KMS-11 (cell line): ENCODE measurements around the gene RPL11.

ENCODE experiments used
- H2AFZ ChIP-seq: fragments of 200-600 bp; sonication (generic); 2 replicates; pipeline ENCODE4 v1.6.1; 2016; ENCODE audit warnings: antibody characterized with exemption, mixed run types, low read depth
- H3K27ac ChIP-seq: fragments of 200-600 bp; sonication (generic); 2 replicates; pipeline ENCODE4 v1.6.1; 2016; ENCODE audit warnings: mild to moderate bottlenecking, mixed run types
- H3K27me3 ChIP-seq: fragments of 200-600 bp; sonication (generic); 2 replicates; pipeline ENCODE4 v1.6.1; 2017; ENCODE audit warnings: mild to moderate bottlenecking, low read depth, mixed run types, moderate library complexity; ENCODE audit not compliant: insufficient read depth
- H3K36me3 ChIP-seq: fragments of 200-600 bp; sonication (generic); 2 replicates; pipeline ENCODE4 v1.6.1; 2017; ENCODE audit warnings: mild to moderate bottlenecking, mixed run types; ENCODE audit not compliant: insufficient read depth
- H3K4me1 ChIP-seq: fragments of 200-600 bp; sonication (generic); 2 replicates; pipeline ENCODE4 v1.6.1; 2016; ENCODE audit warnings: mild to moderate bottlenecking, low read depth, mixed run types; ENCODE audit not compliant: poor library complexity, severe bottlenecking
- H3K4me2 ChIP-seq: fragments of 200-600 bp; sonication (generic); 2 replicates; pipeline ENCODE4 v1.7.0; 2016; ENCODE audit warnings: mild to moderate bottlenecking, mixed run types
- H3K4me3 ChIP-seq: fragments of 200-600 bp; sonication (generic); IDR thresholded peaks from 2 replicates; pipeline ENCODE4 v1.6.1; 2017; ENCODE audit warnings: low read depth, low read length, mixed read lengths; ENCODE audit not compliant: insufficient read depth
- H3K79me2 ChIP-seq: fragments of 200-600 bp; sonication (generic); 2 replicates; pipeline ENCODE4 v1.6.1; 2016; ENCODE audit warnings: low read depth, mixed run types; ENCODE audit not compliant: insufficient read depth
- H3K9ac ChIP-seq: fragments of 200-600 bp; sonication (generic); 2 replicates; pipeline ENCODE4 v1.6.1; 2016; ENCODE audit warnings: mild to moderate bottlenecking, mixed run types
- H4K20me1 ChIP-seq: fragments of 200-600 bp; sonication (generic); 2 replicates; pipeline ENCODE4 v1.6.1; 2016; ENCODE audit warnings: mild to moderate bottlenecking, mixed run types; ENCODE audit not compliant: insufficient read depth
- CTCF ChIP-seq: fragments of 200-600 bp; sonication (generic); conservative IDR thresholded peaks from 2 replicates; pipeline ENCODE4 v1.6.1; 2017; ENCODE audit warnings: low read depth, mild to moderate bottlenecking, antibody characterized with exemption, low read length, moderate library complexity, mixed read lengths

RPL11 gene

GRCh38 chr1:23741609-23742008, 50.0 kb downstream of the RPL11 start:
- TF ChIP-seq CTCF: no peak
- no peak overlapping the region for H3K9ac ChIP-seq
- no peak overlapping the region for H2AFZ ChIP-seq
- H3K79me2 ChIP-seq: peaks cover 29% of the 10 kb centered on the region
- H3K27me3 ChIP-seq: no peaks in the 10 kb centered on the region
- no peak overlapping the region for H3K4me3 ChIP-seq
- H3K36me3 ChIP-seq: no peaks in the 10 kb centered on the region
- no peak overlapping the region for H3K27ac ChIP-seq
- H4K20me1 ChIP-seq: peaks cover 3% of the 10 kb centered on the region
- H3K4me1 ChIP-seq: peaks cover 54% of the 10 kb centered on the region
- H3K4me2 ChIP-seq: no peak overlapping the region

GRCh38 chr1:23742670-23743286, 51.2 kb downstream of the RPL11 start:
- no peaks in the 10 kb centered on the region for H3K36me3 ChIP-seq
- H3K27ac ChIP-seq: peak overlapping the region; percentile 31; the same call in 1 of the 2 replicates
- H3K9ac ChIP-seq: peak overlapping the region; percentile 76
- peaks cover 10% of the 10 kb centered on the region for H4K20me1 ChIP-seq
- peak overlapping the region; percentile 96 for H3K4me2 ChIP-seq
- TF ChIP-seq CTCF: no peak
- peak overlapping the region; percentile 80 for H2AFZ ChIP-seq
- no peaks in the 10 kb centered on the region for H3K27me3 ChIP-seq
- H3K4me1 ChIP-seq: peaks cover 43% of the 10 kb centered on the region
- peak overlapping the region; percentile 20 for H3K4me3 ChIP-seq
- peaks cover 41% of the 10 kb centered on the region for H3K79me2 ChIP-seq

- H3K4me3 ChIP-seq: peak within 1 kb of the TSS; percentile 61
- H3K9ac ChIP-seq: peak within 1 kb of the TSS; percentile 76
- peak within 1 kb of the TSS; percentile 37 for H3K27ac ChIP-seq
- H3K36me3 ChIP-seq: no peaks in the 10 kb centered on the region
- H3K27me3 ChIP-seq: no peaks in the 10 kb centered on the region
- peaks cover 47% of the 10 kb centered on the region for H3K79me2 ChIP-seq
- peak within 1 kb of the TSS; percentile 80 for H2AFZ ChIP-seq
- H3K4me2 ChIP-seq: peak within 1 kb of the TSS; percentile 96
- H4K20me1 ChIP-seq: peaks cover 10% of the 10 kb centered on the region
- H3K4me1 ChIP-seq: peaks cover 40% of the 10 kb centered on the region
- no peak for TF ChIP-seq CTCF
These were observed 51.9 kb downstream of the RPL11 start, which contains the start of gene ELOA for GRCh38 chr1:23743287-23744152. Gene ELOA (plus strand): TSS chr1:23743471. CDS start chr1:23743504, 33 bp downstream.

GRCh38 chr1:23745515-23745914, 53.9 kb downstream of the RPL11 start:
- Histone ChIP-seq H3K4me2 (peak overlapping the region; percentile 88; the same call in 1 of the 2 replicates), H3K27ac (no peak overlapping the region), H3K4me1 (peaks cover 39% of the 10 kb centered on the region), H3K36me3 (peaks cover under 1% of the 10 kb centered on the region; the same call in 1 of the 2 replicates), H3K9ac (no peak overlapping the region), H3K27me3 (no peaks in the 10 kb centered on the region), H3K79me2 (peaks cover 47% of the 10 kb centered on the region), H3K4me3 (no peak overlapping the region), H4K20me1 (peaks cover 10% of the 10 kb centered on the region), H2AFZ (no peak overlapping the region)
- peak; percentile 42; the same call in 1 of the 2 replicates for TF ChIP-seq CTCF
